LNCaP clone FGC (cell line): ENCODE measurements around the gene PRDX2.
"Not testable (repeated sequence)": the region's sequence is repeated elsewhere in the genome, so short reads cannot be mapped to it uniquely, and the experiment has no call there.

Source experiments
- DNase-seq: peaks from one replicate; pipeline ENCODE4 v3.0.0-alpha.2; 2011; ENCODE audit warnings: low read depth
- H3K4me3 ChIP-seq: 2 replicates; pipeline ENCODE4 v1.5.1; 2011; ENCODE audit warnings: mild to moderate bottlenecking, low read depth, low read length, control low read depth
- TF ChIP-seq, protein P1 (sequence below): IDR thresholded peaks from 2 replicates; pipeline ENCODE4 v1.5.1; 2012; ENCODE audit warnings: mild to moderate bottlenecking; ENCODE audit not compliant: control insufficient read depth, insufficient read depth; ENCODE audit errors: extremely low read depth

The PRDX2 gene

DNA sequence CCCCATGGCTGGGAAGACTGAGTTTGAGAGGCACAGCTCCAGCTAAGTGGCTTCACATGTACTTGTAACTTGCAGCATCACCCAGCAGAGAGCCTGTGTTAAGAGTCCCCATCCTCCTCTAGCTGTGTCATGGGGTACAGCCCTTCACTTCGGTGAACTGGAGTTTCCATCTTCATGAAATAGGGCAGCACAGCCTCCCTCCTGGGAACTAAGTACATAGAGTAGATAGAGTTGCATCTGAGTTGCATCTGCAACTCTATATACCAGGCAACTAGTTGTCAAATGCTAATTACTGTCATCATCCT is 1.2 kb downstream of the PRDX2 start:
- peak overlapping the region; percentile 100 for H3K4me3 ChIP-seq
- TF ChIP-seq, protein P1, sequence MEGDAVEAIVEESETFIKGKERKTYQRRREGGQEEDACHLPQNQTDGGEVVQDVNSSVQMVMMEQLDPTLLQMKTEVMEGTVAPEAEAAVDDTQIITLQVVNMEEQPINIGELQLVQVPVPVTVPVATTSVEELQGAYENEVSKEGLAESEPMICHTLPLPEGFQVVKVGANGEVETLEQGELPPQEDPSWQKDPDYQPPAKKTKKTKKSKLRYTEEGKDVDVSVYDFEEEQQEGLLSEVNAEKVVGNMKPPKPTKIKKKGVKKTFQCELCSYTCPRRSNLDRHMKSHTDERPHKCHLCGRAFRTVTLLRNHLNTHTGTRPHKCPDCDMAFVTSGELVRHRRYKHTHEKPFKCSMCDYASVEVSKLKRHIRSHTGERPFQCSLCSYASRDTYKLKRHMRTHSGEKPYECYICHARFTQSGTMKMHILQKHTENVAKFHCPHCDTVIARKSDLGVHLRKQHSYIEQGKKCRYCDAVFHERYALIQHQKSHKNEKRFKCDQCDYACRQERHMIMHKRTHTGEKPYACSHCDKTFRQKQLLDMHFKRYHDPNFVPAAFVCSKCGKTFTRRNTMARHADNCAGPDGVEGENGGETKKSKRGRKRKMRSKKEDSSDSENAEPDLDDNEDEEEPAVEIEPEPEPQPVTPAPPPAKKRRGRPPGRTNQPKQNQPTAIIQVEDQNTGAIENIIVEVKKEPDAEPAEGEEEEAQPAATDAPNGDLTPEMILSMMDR: no peak
- DNase-seq: no peak

DNA sequence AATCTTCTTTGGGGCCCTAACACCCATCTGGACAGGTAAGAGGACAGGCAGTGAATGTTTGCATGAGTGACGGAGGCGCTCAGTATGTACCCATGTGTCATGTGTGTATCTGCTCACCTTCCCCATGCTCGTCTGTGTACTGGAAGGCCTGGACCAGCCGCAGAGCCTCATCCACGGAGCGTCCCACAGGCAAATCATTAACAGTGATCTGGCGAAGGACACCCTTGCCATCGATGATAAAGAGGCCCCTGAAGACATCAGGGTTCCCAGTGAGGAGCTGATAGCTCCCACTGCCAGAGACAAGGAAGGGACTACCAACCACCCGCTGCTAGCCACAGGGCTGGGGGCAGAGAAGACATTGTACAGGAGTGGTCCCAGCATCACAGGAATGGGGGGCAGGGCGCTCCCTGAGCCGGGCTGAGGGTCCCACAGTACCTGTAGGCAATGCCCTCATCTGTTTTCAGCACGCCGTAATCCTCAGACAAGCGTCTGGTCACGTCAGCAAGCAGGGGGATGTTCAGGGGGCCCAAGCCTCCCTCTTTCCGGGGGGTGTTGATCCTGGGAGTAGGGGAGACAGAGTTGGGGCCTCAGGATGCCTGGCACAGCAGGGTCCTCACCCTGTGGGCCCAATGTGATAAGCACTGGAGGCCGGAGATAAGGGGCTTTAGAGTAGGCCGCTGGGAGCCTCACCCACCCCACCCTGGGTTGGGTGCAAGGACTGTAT is 1.7 kb downstream of the PRDX2 start:
- DNase-seq: no peak
- H3K4me3 ChIP-seq: peak overlapping the region; percentile 100
- TF ChIP-seq, protein P1: no peak

DNA sequence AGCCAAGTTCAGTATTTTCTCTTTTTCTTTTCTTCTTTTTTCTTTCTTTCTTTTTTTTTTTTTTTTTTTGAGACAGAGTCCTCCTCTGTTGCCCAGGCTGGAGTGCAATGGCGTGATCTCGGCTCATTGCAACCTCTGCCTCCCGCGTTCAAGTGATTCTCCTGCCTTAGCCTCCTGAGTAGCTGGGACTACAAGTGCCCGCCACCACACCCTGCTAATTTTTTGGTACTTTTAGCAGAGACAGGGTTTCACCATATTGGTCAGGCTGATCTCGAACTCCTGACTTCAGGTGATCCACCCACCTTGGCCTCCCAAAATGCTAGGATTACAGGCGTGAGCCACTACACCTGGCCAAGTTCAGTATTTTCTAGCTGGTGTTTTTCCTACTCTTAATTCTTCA is 4.0 kb downstream of the PRDX2 start:
- DNase-seq, H3K4me3 ChIP-seq: not testable (repeated sequence)

DNA sequence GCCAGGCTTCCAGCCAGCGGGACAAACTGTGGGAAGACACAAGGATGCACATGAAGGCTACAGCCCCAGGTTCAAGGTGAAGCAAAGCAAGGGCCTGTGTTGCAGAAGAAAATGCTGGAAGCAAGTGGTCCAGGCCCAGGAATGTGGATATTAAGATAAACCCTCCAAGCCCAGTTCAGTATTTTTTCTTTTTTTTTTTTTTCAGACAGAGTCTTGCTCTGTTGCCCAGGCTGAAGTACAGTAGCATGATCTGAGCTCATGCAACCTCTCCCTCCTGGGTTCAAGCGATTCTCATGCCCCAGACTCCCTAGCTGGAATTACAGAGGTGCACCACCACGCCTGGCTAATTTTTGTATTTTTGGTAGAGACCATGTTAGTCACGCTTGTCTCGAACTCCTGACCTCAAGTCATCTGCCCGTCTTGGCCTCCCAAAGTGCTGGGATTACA is 4.4 kb downstream of the PRDX2 start:
- no peak overlapping the region for H3K4me3 ChIP-seq
- no peak for DNase-seq
- TF ChIP-seq, protein P1: no peak

DNA sequence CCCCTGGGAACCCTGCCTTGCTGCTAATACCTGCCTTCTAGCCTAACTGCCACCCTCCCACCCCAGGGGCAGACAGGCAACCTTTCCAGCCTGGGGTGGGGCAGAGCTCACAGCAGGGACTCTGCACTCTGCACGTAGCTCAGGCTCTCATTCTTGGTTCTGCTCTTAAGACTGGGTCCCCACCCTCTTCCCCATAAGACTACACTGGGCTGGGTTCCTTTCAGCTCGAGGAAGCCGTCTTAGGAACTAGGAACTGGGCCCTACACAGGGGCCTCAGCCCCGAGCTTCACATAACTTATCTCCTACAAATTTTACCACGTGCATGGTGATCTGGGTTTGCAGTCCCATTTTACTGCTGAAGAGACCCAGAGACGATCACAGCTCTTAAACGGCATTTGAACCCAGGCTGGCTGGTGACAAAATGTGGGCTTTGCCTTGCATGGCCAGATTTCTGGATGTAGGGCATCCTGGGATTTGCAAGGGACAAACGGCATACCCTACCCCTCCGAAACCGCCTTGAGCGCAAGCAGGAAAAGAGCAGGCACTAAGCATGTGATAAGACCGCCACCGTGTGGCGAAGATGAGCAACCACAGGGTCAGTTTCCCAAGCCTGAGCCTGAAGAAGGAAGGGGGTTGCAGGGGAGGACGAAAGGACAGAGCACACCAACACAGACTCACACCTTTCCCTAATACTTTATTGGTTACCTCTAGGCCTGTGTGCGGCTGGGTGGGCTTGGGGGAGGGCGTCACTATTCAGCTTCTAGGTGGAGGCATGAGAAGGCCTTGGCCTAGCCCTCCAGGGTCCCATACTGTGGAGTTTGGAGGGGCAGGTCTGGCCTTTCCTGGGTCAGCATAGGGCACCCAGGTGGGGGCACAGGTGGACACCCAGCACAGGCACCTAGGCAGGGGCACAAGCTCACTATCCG is 5.2 kb downstream of the PRDX2 start:
- no peak overlapping the region for H3K4me3 ChIP-seq
- TF ChIP-seq, protein P1: peak; percentile 98
- no peak for DNase-seq

DNA sequence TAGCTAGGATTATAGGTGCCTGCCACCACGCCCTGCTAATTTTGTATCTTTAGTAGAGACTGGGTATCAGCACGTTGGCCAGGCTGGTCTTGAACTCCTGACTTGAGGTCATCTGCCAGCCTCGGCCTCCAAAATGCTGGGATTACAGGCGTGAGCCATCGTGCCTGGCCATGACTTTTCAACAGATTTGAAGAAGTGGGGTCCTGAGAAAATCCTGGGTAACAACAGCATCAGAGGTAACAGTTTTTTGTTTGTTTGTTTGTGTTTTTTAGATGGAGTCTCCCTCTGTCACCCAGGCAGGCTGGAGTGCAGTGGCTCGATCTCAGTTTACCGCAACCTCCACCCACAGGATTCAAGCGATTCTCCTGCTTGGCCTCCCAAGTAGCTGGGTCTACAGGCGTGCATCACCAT is 6.6 kb downstream of the PRDX2 start:
- no peak overlapping the region for H3K4me3 ChIP-seq
- DNase-seq: no peak
- TF ChIP-seq, protein P1: no peak

DNA sequence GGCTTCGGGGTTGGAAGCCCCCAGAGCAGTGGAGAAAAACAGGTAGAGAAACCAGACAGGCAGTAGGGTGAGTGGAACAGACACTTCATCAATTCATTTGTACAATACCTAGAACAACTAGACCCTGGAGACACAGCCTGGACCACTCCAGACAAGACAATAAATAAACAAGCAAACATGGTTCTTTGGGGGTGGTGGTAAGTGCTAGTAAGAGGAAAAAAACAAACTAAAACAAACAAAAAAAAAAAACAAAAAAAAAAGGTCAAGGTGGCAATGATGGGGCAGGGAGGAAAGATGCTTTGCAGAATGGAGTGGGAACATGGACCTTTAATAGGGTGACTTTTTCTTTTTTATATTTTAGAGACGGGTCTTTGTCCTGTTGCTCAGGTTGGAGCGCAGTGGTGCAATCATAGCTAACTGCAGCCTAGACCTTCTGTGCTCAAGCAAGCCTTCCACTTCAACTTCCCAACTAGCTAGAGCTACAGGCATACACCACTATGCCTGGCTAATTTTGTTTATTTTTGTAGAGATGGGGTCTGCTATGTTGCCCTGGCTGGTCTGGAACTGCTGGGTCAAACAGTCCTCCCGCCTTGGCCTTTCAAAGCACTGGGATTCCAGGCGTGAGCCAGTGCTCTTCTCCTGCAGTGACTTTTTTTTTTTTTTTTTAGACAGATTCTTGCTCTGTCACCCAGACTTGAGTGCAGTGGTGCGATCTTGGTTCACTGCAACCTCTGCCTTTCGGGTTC is 7.2 kb downstream of the PRDX2 start:
- H3K4me3 ChIP-seq: peak overlapping the region; percentile 86
- no peak for DNase-seq
- TF ChIP-seq, protein P1: no peak
